ENCODE measurements around the gene GTF2H4. TPM values are rescaled to one million over a fixed set of nuclear protein-coding genes. Genes with fewer than 3 reads are reported as not detected.

GTF2H4 gene
- total and polyA plus RNA-seq, 3 donors from 2014 or later, result 23.0 to 38.1 (median 30.6) TPM

- H3K4me3 ChIP-seq, result no peak overlapping the region
- H3K27ac ChIP-seq, result no peak overlapping the region
- 78 to 81% methylated on average over 14 of the region's 14 CpGs for WGBS, 2 donors
- TF ChIP-seq CTCF (IDR thresholded peaks at IDR 0.05) (no peak), POLR2A (IDR thresholded peaks at IDR 0.05) (no peak)
- peaks cover 19% of the 10 kb centered on the region for H3K4me1 ChIP-seq
- H3K36me3 ChIP-seq (ENCODE audit: low read depth, missing control alignments), result no peaks in the 10 kb centered on the region
- H3K27me3 ChIP-seq, result no peaks in the 10 kb centered on the region
- no peaks in the 10 kb centered on the region for H3K9me3 ChIP-seq
- DNase-seq, result no peak
- intact Hi-C loops (cut with DNase I; ENCODE audit: low total_unique reads), result no loop called here
These were observed 17.9 kb upstream of the GTF2H4 start for GRCh38 chr6:30889921-30890645.

- Histone ChIP-seq H3K9me3 (no peaks in the 10 kb centered on the region), H3K36me3 (ENCODE audit: low read depth, missing control alignments) (no peaks in the 10 kb centered on the region), H3K27me3 (no peaks in the 10 kb centered on the region), H3K4me3 (no peak overlapping the region), H3K4me1 (peaks cover 12% of the 10 kb centered on the region), H3K27ac (no peak overlapping the region)
- no peak for DNase-seq
- TF ChIP-seq POLR2A (IDR thresholded peaks at IDR 0.05) (no peak), CTCF (IDR thresholded peaks at IDR 0.05) (no peak)
- WGBS, 2 donors, result 73 to 87% methylated on average over 9 to 12 of the region's 12 CpGs
- intact Hi-C loops (cut with DNase I; ENCODE audit: low total_unique reads), result no loop called here
These were observed 17.2 kb upstream of the GTF2H4 start for GRCh38 chr6:30890646-30891449.

DNA sequence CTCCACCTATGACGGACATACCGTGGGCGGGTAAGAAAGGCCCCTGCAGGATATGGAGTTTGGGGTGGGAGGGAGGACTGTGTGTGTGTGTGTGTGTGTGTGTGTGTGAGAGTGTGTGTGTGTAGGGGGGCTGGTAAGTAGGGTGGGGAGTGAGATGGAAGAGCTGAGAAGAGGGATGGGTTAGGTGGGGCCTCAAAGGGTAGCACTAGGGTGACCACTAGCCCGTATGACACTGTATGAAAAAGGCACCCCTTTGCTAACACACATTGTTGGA lies 16.6 kb upstream of the GTF2H4 start:
- Histone ChIP-seq H3K27ac (no peak overlapping the region), H3K4me1 (peaks cover 6% of the 10 kb centered on the region)

GRCh38 chr6:30891816-30892538 lies 16.0 kb upstream of the GTF2H4 start:
- intact Hi-C loops (cut with DNase I; ENCODE audit: low total_unique reads), result no loop called here
- TF ChIP-seq POLR2A (IDR thresholded peaks at IDR 0.05), result no peak
- TF ChIP-seq CTCF (IDR thresholded peaks at IDR 0.05), result no peak
- Histone ChIP-seq H3K9me3 (no peaks in the 10 kb centered on the region), H3K27me3 (no peaks in the 10 kb centered on the region), H3K4me1 (peaks cover under 1% of the 10 kb centered on the region), H3K36me3 (ENCODE audit: low read depth, missing control alignments) (no peaks in the 10 kb centered on the region), H3K4me3 (no peak overlapping the region), H3K27ac (no peak overlapping the region)
- WGBS, 2 donors, result 82 to 90% methylated on average over 11 to 21 of the region's 21 CpGs
- no peak for DNase-seq

More for the DNA sequence above, 16.6 kb upstream of the GTF2H4 start:
- Histone ChIP-seq H3K27me3 (no peaks in the 10 kb centered on the region), H3K4me3 (no peak overlapping the region), H3K9me3 (no peaks in the 10 kb centered on the region), H3K36me3 (ENCODE audit: low read depth, missing control alignments) (no peaks in the 10 kb centered on the region)
- DNase-seq, result no peak
- 94 to 98% methylated on average over 4 of the region's 4 CpGs for WGBS, 2 donors
- intact Hi-C loops (cut with DNase I; ENCODE audit: low total_unique reads), result no loop called here
- no peak for TF ChIP-seq POLR2A (IDR thresholded peaks at IDR 0.05)
- TF ChIP-seq CTCF (IDR thresholded peaks at IDR 0.05), result no peak
